SK-N-SH treated with all-trans-retinoic acid at 6 μM for 48 hours (cell line): ENCODE results near the gene SEC11A.

Source experiments
- ATAC-seq: fragments of 200-7000 bp; cut with Tn5 transposase; 3 replicates; pipeline ENCODE4 v1.9.1; 2020; ENCODE audit warnings: mild to moderate bottlenecking, moderate library complexity
- ARNTL ChIP-seq: fragments of 450-650 bp; formaldehyde crosslinking; IDR thresholded peaks from 2 replicates; pipeline ENCODE4 v1.5.0; 2020; ENCODE audit warnings: low read depth, mild to moderate bottlenecking, moderate library complexity, borderline replicate concordance
- BACH2 ChIP-seq: fragments of 250-450 bp; sonication (Bioruptor Pico); IDR thresholded peaks from 2 replicates; pipeline ENCODE4 v1.9.0; 2021; ENCODE audit warnings: mild to moderate bottlenecking, borderline replicate concordance
- CSDC2 ChIP-seq: fragments of 250-450 bp; sonication (Bioruptor Pico); IDR thresholded peaks from 2 replicates; pipeline ENCODE4 v1.5.0; 2020; ENCODE audit warnings: mild to moderate bottlenecking, moderate library complexity
- ESRRG ChIP-seq: fragments of 250-450 bp; sonication (Bioruptor Pico); IDR thresholded peaks from 2 replicates; pipeline ENCODE4 v1.6.1; 2021; ENCODE audit warnings: mild to moderate bottlenecking
- GLIS3 ChIP-seq: fragments of 250-450 bp; sonication (Bioruptor Pico); IDR thresholded peaks from 2 replicates; pipeline ENCODE4 v1.5.0; 2020; ENCODE audit warnings: mild to moderate bottlenecking, moderate library complexity
- ISL1 ChIP-seq: fragments of 250-450 bp; sonication (Bioruptor Pico); IDR thresholded peaks from 2 replicates; pipeline ENCODE4 v2.1.2; 2022; ENCODE audit warnings: mild to moderate bottlenecking, moderate library complexity
- OSR1 ChIP-seq: fragments of 250-450 bp; sonication (Bioruptor Pico); IDR thresholded peaks from 2 replicates; pipeline ENCODE4 v1.8.0; 2022; ENCODE audit warnings: moderate library complexity, mild to moderate bottlenecking, inconsistent platforms
- PATZ1 ChIP-seq: fragments of 250-450 bp; sonication (Bioruptor Pico); IDR thresholded peaks from 2 replicates; pipeline ENCODE4 v1.8.0; 2020; ENCODE audit warnings: mild to moderate bottlenecking, moderate library complexity, borderline replicate concordance
- POU6F1 ChIP-seq: fragments of 250-450 bp; sonication (Bioruptor Pico); IDR thresholded peaks from 2 replicates; pipeline ENCODE4 v1.8.0; 2021; ENCODE audit warnings: low read depth, mild to moderate bottlenecking, moderate library complexity, borderline replicate concordance
- PPARA ChIP-seq: fragments of 250-450 bp; sonication (Bioruptor Pico); IDR thresholded peaks from 2 replicates; pipeline ENCODE4 v1.5.0; 2020; ENCODE audit warnings: mild to moderate bottlenecking, borderline replicate concordance
- RARB ChIP-seq: fragments of 250-450 bp; sonication (Bioruptor Pico); IDR thresholded peaks from 2 replicates; pipeline ENCODE4 v1.8.0; 2021; ENCODE audit warnings: mild to moderate bottlenecking, moderate library complexity
- SNAI2 ChIP-seq: fragments of 250-450 bp; sonication (Bioruptor Pico); IDR thresholded peaks from 2 replicates; pipeline ENCODE4 v1.5.0; 2020; ENCODE audit warnings: mild to moderate bottlenecking, moderate library complexity
- TCF4 ChIP-seq: fragments of 250-450 bp; sonication (Bioruptor Pico); IDR thresholded peaks from 2 replicates; pipeline ENCODE4 v1.8.0; 2021; ENCODE audit warnings: mild to moderate bottlenecking, moderate library complexity, borderline replicate concordance
- TOX ChIP-seq: fragments of 250-450 bp; sonication (Bioruptor Pico); IDR thresholded peaks from 2 replicates; pipeline ENCODE4 v1.8.0; 2021; ENCODE audit warnings: mild to moderate bottlenecking, moderate library complexity, borderline replicate concordance
- ZFP3 ChIP-seq: fragments of 250-450 bp; sonication (Bioruptor Pico); IDR thresholded peaks from 2 replicates; pipeline ENCODE4 v1.5.0; 2020; ENCODE audit warnings: mild to moderate bottlenecking, moderate library complexity
- ZFP30 ChIP-seq: fragments of 450-650 bp; formaldehyde crosslinking; IDR thresholded peaks from 2 replicates; pipeline ENCODE4 v1.5.0; 2022; ENCODE audit warnings: mild to moderate bottlenecking, moderate library complexity
- ZNF565 ChIP-seq: fragments of 450-650 bp; formaldehyde crosslinking; conservative IDR thresholded peaks from 2 replicates; pipeline ENCODE4 v1.5.0; 2020; ENCODE audit warnings: low read depth, mild to moderate bottlenecking, moderate library complexity
- ZNF70 ChIP-seq: fragments of 450-650 bp; formaldehyde crosslinking; IDR thresholded peaks from 2 replicates; pipeline ENCODE4 v1.5.0; 2020; ENCODE audit warnings: mild to moderate bottlenecking, moderate library complexity
- ZNF8 ChIP-seq: fragments of 450-650 bp; formaldehyde crosslinking; IDR thresholded peaks from 2 replicates; pipeline ENCODE4 v1.5.0; 2020; ENCODE audit warnings: mild to moderate bottlenecking, moderate library complexity
- TF ChIP-seq, protein P1 (sequence below): fragments of 250-450 bp; sonication (Bioruptor Pico); IDR thresholded peaks from 2 replicates; pipeline ENCODE4 v1.5.1; 2020; ENCODE audit warnings: low read depth, mild to moderate bottlenecking, moderate library complexity
- TF ChIP-seq, protein P2 (sequence below): fragments of 250-450 bp; sonication (Bioruptor Pico); IDR thresholded peaks from 2 replicates; pipeline ENCODE4 v1.5.1; 2021; ENCODE audit warnings: mild to moderate bottlenecking, moderate library complexity

SEC11A gene

GRCh38 chr15:84748274-84749110 lies 32.6 kb upstream of the SEC11A start, which contains the start of gene ZNF592:
TSS of gene ZNF592 (plus strand) at chr15:84748592. CDS start at chr15:84782676, 34,084 bp downstream.
- TF ChIP-seq ESRRG (CRISPR knock-in tag) (no peak), PATZ1 (CRISPR knock-in tag) (no peak), OSR1 (CRISPR knock-in tag) (no peak), ZNF70 (CRISPR knock-in tag) (no peak), GLIS3 (CRISPR knock-in tag) (no peak), TCF4 (no peak), ZNF8 (CRISPR knock-in tag) (no peak), PPARA (CRISPR knock-in tag) (no peak), ZFP30 (CRISPR knock-in tag) (no peak), BACH2 (no peak), ZFP3 (CRISPR knock-in tag) (no peak), ISL1 (CRISPR knock-in tag) (no peak), ZNF565 (CRISPR knock-in tag) (no peak), POU6F1 (CRISPR knock-in tag) (no peak), RARB (CRISPR knock-in tag) (no peak), CSDC2 (CRISPR knock-in tag) (no peak), ARNTL (CRISPR knock-in tag) (no peak), SNAI2 (CRISPR knock-in tag) (no peak)
- TF ChIP-seq, protein P1, sequence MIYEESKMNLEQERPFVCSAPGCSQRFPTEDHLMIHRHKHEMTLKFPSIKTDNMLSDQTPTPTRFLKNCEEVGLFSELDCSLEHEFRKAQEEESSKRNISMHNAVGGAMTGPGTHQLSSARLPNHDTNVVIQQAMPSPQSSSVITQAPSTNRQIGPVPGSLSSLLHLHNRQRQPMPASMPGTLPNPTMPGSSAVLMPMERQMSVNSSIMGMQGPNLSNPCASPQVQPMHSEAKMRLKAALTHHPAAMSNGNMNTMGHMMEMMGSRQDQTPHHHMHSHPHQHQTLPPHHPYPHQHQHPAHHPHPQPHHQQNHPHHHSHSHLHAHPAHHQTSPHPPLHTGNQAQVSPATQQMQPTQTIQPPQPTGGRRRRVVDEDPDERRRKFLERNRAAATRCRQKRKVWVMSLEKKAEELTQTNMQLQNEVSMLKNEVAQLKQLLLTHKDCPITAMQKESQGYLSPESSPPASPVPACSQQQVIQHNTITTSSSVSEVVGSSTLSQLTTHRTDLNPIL (CRISPR knock-in tag): no peak
- TF ChIP-seq, protein P2, sequence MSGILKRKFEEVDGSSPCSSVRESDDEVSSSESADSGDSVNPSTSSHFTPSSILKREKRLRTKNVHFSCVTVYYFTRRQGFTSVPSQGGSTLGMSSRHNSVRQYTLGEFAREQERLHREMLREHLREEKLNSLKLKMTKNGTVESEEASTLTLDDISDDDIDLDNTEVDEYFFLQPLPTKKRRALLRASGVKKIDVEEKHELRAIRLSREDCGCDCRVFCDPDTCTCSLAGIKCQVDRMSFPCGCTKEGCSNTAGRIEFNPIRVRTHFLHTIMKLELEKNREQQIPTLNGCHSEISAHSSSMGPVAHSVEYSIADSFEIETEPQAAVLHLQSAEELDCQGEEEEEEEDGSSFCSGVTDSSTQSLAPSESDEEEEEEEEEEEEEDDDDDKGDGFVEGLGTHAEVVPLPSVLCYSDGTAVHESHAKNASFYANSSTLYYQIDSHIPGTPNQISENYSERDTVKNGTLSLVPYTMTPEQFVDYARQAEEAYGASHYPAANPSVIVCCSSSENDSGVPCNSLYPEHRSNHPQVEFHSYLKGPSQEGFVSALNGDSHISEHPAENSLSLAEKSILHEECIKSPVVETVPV: no peak
- ATAC-seq: peak; percentile 62

DNA sequence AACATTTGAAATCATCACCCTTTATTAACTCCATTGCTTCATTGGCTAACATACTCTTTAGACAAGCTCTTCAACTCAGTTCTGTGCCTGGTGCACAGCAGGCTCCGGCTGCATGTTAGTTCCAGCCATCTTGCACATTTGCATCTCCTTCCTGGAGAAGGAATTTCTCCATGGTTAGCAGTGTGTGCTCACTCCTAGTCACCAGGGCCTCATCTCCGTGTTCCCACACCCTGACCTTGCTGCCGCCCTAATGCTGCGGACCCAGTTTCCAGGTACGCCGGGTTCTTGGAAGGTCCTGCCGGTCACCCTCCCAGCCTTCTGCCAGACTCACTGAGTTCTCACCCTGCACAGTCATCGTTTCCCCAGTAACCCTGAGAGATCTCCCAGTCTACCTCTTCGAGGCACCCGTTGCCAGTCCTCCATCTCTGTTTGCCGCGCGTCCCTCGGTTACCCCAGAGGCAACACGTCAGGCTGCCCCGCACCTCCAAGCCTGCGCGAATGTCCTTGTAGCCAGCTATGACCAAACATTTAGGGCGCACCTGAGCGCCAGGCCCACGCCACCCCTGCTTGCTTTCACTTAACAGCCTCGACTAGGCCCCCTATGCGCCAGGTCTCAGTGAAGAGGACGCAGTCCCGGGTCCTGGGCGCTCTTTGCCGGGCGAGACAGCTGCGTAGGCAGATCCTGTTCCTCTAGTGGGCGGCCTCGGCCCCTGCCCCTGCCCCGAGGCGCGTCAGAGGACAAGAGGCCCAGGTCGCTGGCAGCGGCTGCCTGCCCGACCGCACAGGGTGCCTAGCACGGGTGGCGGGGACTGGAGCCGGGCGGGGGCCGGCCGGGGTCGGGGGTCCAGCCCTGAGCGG lies 31.7 kb upstream of the SEC11A start:
- ATAC-seq: peak; percentile 83
- TF ChIP-seq TOX (CRISPR knock-in tag): no peak
- TF ChIP-seq ZFP30 (CRISPR knock-in tag): no peak
- no peak for TF ChIP-seq PATZ1 (CRISPR knock-in tag)
- TF ChIP-seq ISL1 (CRISPR knock-in tag): no peak
- TF ChIP-seq ESRRG (CRISPR knock-in tag): no peak
- 0 out of 2 replicates have a peak, but pooled peaks have one; percentile 24 for TF ChIP-seq ZFP3 (CRISPR knock-in tag)
- TF ChIP-seq RARB (CRISPR knock-in tag): no peak
- TF ChIP-seq, protein P2: no peak
- TF ChIP-seq SNAI2 (CRISPR knock-in tag): no peak
